NCI-H1417 treated with DMSO at 0.1 percent for 48 hours (cell line): ENCODE measurements around the gene PLLP.

Source experiments
- DNase-seq: peaks from one replicate; lab custom pipeline; 2025; lab: John Stamatoyannopoulos, UW

PLLP gene

DNA sequence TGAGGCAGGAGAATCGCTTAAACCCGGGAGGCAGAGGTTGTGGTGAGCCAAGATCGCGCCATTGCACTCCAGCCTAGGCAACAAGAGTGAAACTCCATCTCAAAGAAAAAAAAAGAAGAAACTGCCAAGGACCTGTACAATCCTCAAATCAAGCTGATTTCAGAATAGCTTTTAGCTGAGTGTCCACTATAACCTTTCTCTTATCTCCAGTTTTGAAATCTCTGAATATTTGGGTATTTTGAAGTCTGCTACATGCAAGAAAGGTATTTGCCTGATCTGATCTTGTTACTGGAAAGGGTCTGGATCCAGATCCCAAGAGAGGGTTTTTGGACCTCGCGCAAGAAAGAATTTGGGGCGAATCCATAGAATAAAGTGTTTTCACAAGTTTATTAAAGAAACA is 58.5 kb downstream of the PLLP start:
- DNase-seq, result no peak

- DNase-seq, result no peak
These were observed 59.7 kb downstream of the PLLP start for GRCh38 chr16:57224651-57225335.

GRCh38 chr16:57223057-57223456 is 61.4 kb downstream of the PLLP start:
- no peak for DNase-seq

DNA sequence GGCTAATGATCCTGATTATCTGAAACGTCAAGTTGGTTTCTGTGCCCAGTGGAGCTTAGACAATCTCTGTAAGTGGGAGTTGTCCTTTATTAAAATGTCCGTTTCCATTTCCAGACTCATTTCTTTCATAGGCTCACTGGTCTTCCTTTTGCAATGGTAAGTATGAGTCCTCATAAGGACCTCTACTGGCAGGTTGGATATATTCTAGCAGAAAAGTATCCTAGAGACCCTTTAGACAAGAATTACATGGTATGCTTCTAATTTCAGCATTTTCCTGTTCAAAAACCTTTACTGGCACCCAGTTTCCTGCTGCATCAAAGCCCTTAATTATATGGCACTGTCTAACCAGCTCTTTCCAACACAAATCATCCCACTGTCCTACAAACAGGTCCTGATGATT is 67.5 kb downstream of the PLLP start:
- DNase-seq, result no peak

DNA sequence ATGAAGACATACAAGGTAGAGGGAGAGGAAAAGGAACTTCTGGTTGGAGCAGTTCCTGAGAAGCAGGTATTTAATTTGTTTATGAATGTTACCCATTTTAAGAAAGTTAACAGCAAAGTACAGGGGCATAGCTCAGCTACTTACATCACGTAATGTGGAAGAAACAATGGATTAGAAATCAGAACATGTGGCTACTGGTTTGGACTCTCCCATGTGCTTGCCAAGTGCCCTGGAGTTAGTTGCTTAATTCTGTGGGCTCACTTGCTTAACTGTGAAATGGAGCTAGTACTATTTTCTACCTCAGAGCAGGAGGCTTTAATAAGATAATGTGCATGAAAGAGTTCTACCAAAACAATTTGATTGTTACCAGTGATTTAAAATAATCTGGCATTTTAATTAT is 71.0 kb downstream of the PLLP start:
- DNase-seq, result no peak

- DNase-seq, result no peak
These were observed 74.7 kb downstream of the PLLP start for GRCh38 chr16:57209780-57210179.

- no peak for DNase-seq
These were observed 75.5 kb downstream of the PLLP start for GRCh38 chr16:57208926-57209325.
